Astrocyte of the cerebellum (primary cell): ENCODE measurements around the gene GSC.

Experiments used
- DNase-seq: peaks from one replicate; pipeline ENCODE4 v3.0.0-alpha.2; 2011; ENCODE audit warnings: low read depth
- H3K4me3 ChIP-seq: 2 replicates; pipeline ENCODE4 v1.5.1; 2011; ENCODE audit warnings: mild to moderate bottlenecking, low read depth, low read length, moderate library complexity
- CTCF ChIP-seq: IDR thresholded peaks from 2 replicates; pipeline ENCODE4 v1.5.1; 2012; ENCODE audit warnings: low read length, low read depth, moderate library complexity, mild to moderate bottlenecking; ENCODE audit errors: missing control alignments
- in situ Hi-C: cut with HindIII; loops from 2 replicates; pipeline ENCODE4 v1.10.0; 2017; ENCODE audit warnings: low sequenced_read_pairs

Gene GSC

GRCh38 chr14:94756310-94756882, 13.5 kb downstream of the GSC start:
- in situ Hi-C loops = no loop called here
- no peak overlapping the region for H3K4me3 ChIP-seq
- TF ChIP-seq CTCF = no peak
- DNase-seq = no peak

GRCh38 chr14:94754391-94754942, 15.4 kb downstream of the GSC start:
- in situ Hi-C loops = no loop called here
- TF ChIP-seq CTCF = no peak
- DNase-seq = no peak
- no peak overlapping the region for H3K4me3 ChIP-seq

- in situ Hi-C loops = no loop called here
- no peak for TF ChIP-seq CTCF
- DNase-seq = no peak
- H3K4me3 ChIP-seq = no peak overlapping the region
Measured at GRCh38 chr14:94752591-94753436, 17.1 kb downstream of the GSC start.

GRCh38 chr14:94751956-94752355, 18.0 kb downstream of the GSC start:
- TF ChIP-seq CTCF = no peak
- H3K4me3 ChIP-seq = no peak overlapping the region
- in situ Hi-C loops = no loop called here
- DNase-seq = no peak

- in situ Hi-C loops = no loop called here
- no peak for TF ChIP-seq CTCF
- no peak overlapping the region for H3K4me3 ChIP-seq
- no peak for DNase-seq
Measured at GRCh38 chr14:94751321-94751720, 18.6 kb downstream of the GSC start.

- H3K4me3 ChIP-seq = no peak overlapping the region
- DNase-seq = no peak
- no peak for TF ChIP-seq CTCF
- in situ Hi-C loops = no loop called here
Measured at GRCh38 chr14:94750371-94750770, 19.5 kb downstream of the GSC start.
